Measurements from ENCODE around the gene FAF2. TPM values are rescaled to one million over a fixed set of nuclear protein-coding genes. Genes with fewer than 3 reads are reported as not detected.
A peak's percentile ranks its signal among the peaks of the same experiment; 100 is the strongest.

FAF2 gene
- total RNA-seq, 1 experiment from 2014 or later: 53.2 TPM

DNA sequence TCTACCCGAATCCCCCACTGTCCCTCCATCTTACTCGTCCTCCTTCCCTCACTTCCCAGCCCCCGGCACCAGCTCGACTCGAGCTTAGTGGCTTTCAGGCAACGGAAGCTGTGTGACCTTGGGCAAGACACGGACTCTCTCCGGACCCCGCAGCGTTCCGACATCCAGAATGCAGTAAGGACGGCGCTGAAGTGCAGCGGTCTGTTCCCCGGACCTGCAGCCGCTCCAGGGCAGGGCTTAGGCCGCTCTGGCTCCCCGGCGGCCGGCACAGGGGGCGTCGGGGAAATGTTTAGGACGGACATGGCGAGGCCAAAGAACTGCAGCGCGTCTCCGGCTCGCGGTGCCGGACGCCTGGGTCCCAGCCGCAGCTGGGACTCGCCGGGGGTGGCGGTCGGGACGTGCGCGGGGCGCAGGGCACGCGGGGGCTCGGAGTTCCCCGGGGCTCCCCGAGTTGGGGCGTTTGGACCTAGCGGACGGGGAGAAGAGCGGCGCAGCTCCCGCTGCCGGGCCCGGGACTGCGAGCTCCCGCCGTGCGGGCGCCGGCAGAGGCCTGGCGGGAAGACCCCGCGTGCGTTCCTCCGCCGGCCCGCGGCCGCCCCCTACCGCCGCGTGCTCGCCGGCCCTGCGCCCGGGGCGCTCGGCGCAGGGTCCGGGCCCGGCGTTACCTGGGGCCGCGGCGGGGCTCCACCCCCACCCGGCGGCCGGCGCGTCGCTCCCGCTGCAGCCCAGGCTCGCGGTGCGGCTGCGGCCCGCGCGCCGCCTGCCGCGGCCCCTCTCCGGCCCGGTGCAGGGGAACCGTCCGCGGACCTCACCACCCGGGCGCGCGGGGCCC lies 94.6 kb downstream of the FAF2 start:
- Histone ChIP-seq H3K27ac (ENCODE audit: low read depth, low read length, poor library complexity, severe bottlenecking) (peak overlapping the region; percentile 74), H3K4me3 (ENCODE audit: low read depth, low read length, poor library complexity, severe bottlenecking) (peak overlapping the region; percentile 69), H3K27me3 (replicated peaks; ENCODE audit: insufficient read depth, low read depth, low read length, poor library complexity) (no peaks in the 10 kb centered on the region), H3K36me3 (ENCODE audit: insufficient read depth, low read length, poor library complexity, severe bottlenecking) (no peaks in the 10 kb centered on the region), H3K4me1 (ENCODE audit: insufficient read depth, low read length, poor library complexity, severe bottlenecking) (peaks cover 37% of the 10 kb centered on the region), H3K9me3 (ENCODE audit: low read depth, low read length, poor library complexity, severe bottlenecking) (no peaks in the 10 kb centered on the region)
- DNase-seq (ENCODE audit: low spot score): no peak
- TF ChIP-seq, protein P1, sequence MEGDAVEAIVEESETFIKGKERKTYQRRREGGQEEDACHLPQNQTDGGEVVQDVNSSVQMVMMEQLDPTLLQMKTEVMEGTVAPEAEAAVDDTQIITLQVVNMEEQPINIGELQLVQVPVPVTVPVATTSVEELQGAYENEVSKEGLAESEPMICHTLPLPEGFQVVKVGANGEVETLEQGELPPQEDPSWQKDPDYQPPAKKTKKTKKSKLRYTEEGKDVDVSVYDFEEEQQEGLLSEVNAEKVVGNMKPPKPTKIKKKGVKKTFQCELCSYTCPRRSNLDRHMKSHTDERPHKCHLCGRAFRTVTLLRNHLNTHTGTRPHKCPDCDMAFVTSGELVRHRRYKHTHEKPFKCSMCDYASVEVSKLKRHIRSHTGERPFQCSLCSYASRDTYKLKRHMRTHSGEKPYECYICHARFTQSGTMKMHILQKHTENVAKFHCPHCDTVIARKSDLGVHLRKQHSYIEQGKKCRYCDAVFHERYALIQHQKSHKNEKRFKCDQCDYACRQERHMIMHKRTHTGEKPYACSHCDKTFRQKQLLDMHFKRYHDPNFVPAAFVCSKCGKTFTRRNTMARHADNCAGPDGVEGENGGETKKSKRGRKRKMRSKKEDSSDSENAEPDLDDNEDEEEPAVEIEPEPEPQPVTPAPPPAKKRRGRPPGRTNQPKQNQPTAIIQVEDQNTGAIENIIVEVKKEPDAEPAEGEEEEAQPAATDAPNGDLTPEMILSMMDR (conservative IDR thresholded peaks at IDR 0.05; ENCODE audit: low read depth, low read length): no peak
- no peak for TF ChIP-seq EZH2 (IDR thresholded peaks at IDR 0.05; ENCODE audit: borderline replicate concordance, low read depth, low read length, poor library complexity, severe bottlenecking)
- POLR2A ChIA-PET (ENCODE audit: low non-redundant PET): interaction anchor here (0.6 kb wide), 1 partner anchor 9 kb away, joined by 7 read pairs; no protein-coding TSS in a partner anchor
- CTCF ChIA-PET: no interaction called here
- no TSS peak for BruUV-seq (replicated peaks)
- intact Hi-C loops (cut with micrococcal nuclease; ENCODE audit: unreplicated experiment): no loop called here

DNA sequence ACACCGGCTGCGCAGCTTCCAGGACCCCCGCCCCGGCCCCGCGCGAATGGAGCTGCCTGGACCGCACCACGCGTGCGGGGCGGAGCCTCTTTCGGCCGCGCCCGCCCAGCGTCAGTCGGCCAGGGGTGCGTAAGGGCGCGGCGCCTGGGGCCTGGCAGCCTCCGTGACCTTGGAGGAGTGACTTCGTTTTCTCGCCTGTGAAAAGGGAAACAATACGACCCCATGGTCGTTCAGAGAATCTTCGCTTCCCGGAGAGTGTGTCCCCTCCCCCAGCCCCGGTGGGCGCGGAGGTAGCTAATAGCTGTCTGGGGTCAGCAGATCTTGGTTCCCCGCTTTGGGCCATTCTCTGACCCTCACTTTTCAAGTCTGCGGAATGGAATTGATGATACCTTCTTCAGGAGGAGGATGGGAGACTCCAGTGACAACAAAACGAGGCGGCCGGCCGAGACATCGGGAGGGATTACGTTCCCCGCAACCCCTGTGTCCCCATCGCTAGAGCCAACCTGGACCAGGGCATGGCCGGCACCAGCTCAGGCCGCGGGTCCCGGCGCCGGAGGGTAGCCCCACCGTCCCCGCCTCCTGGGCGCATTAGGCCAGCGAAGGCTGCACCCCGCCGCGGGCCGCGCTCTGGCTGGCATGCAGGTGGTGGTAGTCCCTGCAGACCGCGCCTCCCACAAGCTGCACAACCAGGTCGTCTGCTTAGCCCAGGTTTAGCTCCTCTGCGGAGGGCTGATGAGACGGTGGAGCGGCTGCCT lies 95.4 kb downstream of the FAF2 start:
- H3K27ac ChIP-seq (ENCODE audit: low read depth, low read length, poor library complexity, severe bottlenecking): no peak overlapping the region
- no peaks in the 10 kb centered on the region for H3K27me3 ChIP-seq (replicated peaks; ENCODE audit: insufficient read depth, low read depth, low read length, poor library complexity)
- no TSS peak for BruUV-seq (replicated peaks)
- no peak for DNase-seq (ENCODE audit: low spot score)
- no peaks in the 10 kb centered on the region for H3K36me3 ChIP-seq (ENCODE audit: insufficient read depth, low read length, poor library complexity, severe bottlenecking)
- POLR2A ChIA-PET (ENCODE audit: low non-redundant PET): interaction anchor here (0.6 kb wide), 1 partner anchor 10 kb away, joined by 7 read pairs; no protein-coding TSS in a partner anchor
- CTCF ChIA-PET: interaction anchor here (0.6 kb wide), 2 partner anchors 137 to 323 kb away, joined by 3 read pairs; no protein-coding TSS in a partner anchor
- TF ChIP-seq, protein P1 (conservative IDR thresholded peaks at IDR 0.05; ENCODE audit: low read depth, low read length): no peak
- TF ChIP-seq EZH2 (IDR thresholded peaks at IDR 0.05; ENCODE audit: borderline replicate concordance, low read depth, low read length, poor library complexity, severe bottlenecking): no peak
- H3K4me1 ChIP-seq (ENCODE audit: insufficient read depth, low read length, poor library complexity, severe bottlenecking): peaks cover 32% of the 10 kb centered on the region
- no peaks in the 10 kb centered on the region for H3K9me3 ChIP-seq (ENCODE audit: low read depth, low read length, poor library complexity, severe bottlenecking)
- intact Hi-C loops (cut with micrococcal nuclease; ENCODE audit: unreplicated experiment): no loop called here
- peak overlapping the region; percentile 69 for H3K4me3 ChIP-seq (ENCODE audit: low read depth, low read length, poor library complexity, severe bottlenecking)

DNA sequence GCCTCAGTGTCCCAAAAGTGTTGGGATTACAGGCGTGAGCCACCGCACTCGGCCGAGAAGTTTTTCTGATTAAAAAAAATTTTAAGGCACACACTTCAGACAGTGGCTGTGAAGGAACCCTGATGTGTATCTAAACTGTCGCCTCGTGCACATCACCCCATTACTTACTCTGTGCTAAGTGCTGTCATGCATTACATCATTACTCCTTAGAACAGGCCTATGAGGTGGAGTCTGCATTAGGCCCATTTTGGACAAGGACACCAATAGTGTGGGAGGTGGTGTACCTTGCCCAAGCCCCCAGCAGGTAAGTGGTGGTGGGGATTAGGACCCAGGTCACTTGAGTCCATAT lies 97.2 kb downstream of the FAF2 start:
- intact Hi-C loops (cut with micrococcal nuclease; ENCODE audit: unreplicated experiment): no loop called here
- ChIA-PET POLR2A (ENCODE audit: low non-redundant PET) (no interaction called here), CTCF (no interaction called here)
- TF ChIP-seq EZH2 (IDR thresholded peaks at IDR 0.05; ENCODE audit: borderline replicate concordance, low read depth, low read length, poor library complexity, severe bottlenecking): no peak
- TF ChIP-seq, protein P1 (conservative IDR thresholded peaks at IDR 0.05; ENCODE audit: low read depth, low read length): no peak
- H3K36me3 ChIP-seq (ENCODE audit: insufficient read depth, low read length, poor library complexity, severe bottlenecking): no peaks in the 10 kb centered on the region
- DNase-seq (ENCODE audit: low spot score): no peak
- H3K4me3 ChIP-seq (ENCODE audit: low read depth, low read length, poor library complexity, severe bottlenecking): no peak overlapping the region
- peaks cover 19% of the 10 kb centered on the region for H3K4me1 ChIP-seq (ENCODE audit: insufficient read depth, low read length, poor library complexity, severe bottlenecking)
- H3K9me3 ChIP-seq (ENCODE audit: low read depth, low read length, poor library complexity, severe bottlenecking): no peaks in the 10 kb centered on the region
- BruUV-seq (replicated peaks): no TSS peak
- no peaks in the 10 kb centered on the region for H3K27me3 ChIP-seq (replicated peaks; ENCODE audit: insufficient read depth, low read depth, low read length, poor library complexity)
- H3K27ac ChIP-seq (ENCODE audit: low read depth, low read length, poor library complexity, severe bottlenecking): no peak overlapping the region

All from A673 (cell line).